Parathyroid adenoma (tissue), 2 donors: ENCODE results near the gene VPS29.
"Not testable (repeated sequence)": the region's sequence is repeated elsewhere in the genome, so short reads cannot be mapped to it uniquely, and the experiment has no call there.

ENCODE experiments used
- H2AFZ ChIP-seq: fragments of 300-600 bp; sonication (generic); one replicate; pipeline ENCODE4 v1.7.0; 2017; ENCODE audit warnings: antibody characterized with exemption, mild to moderate bottlenecking
- H3K27ac ChIP-seq: fragments of 300-600 bp; sonication (generic); one replicate; pipeline ENCODE4 v1.7.0; 2017
- H3K27me3 ChIP-seq: fragments of 300-600 bp; sonication (generic); one replicate; pipeline ENCODE4 v1.7.0; 2017; ENCODE audit warnings: low read length; ENCODE audit not compliant: control insufficient read depth, insufficient read depth
- H3K36me3 ChIP-seq: fragments of 300-600 bp; sonication (generic); one replicate; pipeline ENCODE4 v1.7.0; 2017; ENCODE audit warnings: low read length; ENCODE audit not compliant: control insufficient read depth, insufficient read depth
- H3K4me1 ChIP-seq: fragments of 300-600 bp; sonication (generic); one replicate; pipeline ENCODE4 v1.7.0; 2017; ENCODE audit warnings: control low read depth
- H3K4me2 ChIP-seq: fragments of 300-600 bp; sonication (generic); one replicate; pipeline ENCODE4 v1.7.0; 2017; ENCODE audit warnings: low read length
- H3K4me3 ChIP-seq: fragments of 300-600 bp; sonication (generic); one replicate; pipeline ENCODE4 v1.7.0; 2017; ENCODE audit warnings: low read depth, low read length
- H3K79me2 ChIP-seq: fragments of 300-600 bp; sonication (generic); one replicate; pipeline ENCODE4 v1.7.0; 2017; ENCODE audit warnings: control low read depth
- H3K9ac ChIP-seq: fragments of 300-600 bp; sonication (generic); one replicate; pipeline ENCODE4 v1.7.0; 2017; ENCODE audit warnings: mild to moderate bottlenecking
- H3K9me3 ChIP-seq: fragments of 300-600 bp; sonication (generic); one replicate; pipeline ENCODE4 v1.7.0; 2017; ENCODE audit warnings: low read length; ENCODE audit not compliant: control insufficient read depth
- CTCF ChIP-seq: fragments of 300-600 bp; sonication (generic); IDR thresholded peaks from one replicate; pipeline ENCODE4 v1.7.0; 2017; ENCODE audit warnings: antibody characterized with exemption, mild to moderate bottlenecking
- donor health status: primary hyperparathyroidism.

The VPS29 gene

GRCh38 chr12:110547090-110547489 is 45.2 kb upstream of the VPS29 start:
- Histone ChIP-seq H3K9ac (no peak overlapping the region), H3K36me3 (no peaks in the 10 kb centered on the region), H3K27me3 (no peaks in the 10 kb centered on the region), H3K27ac (no peak overlapping the region), H3K4me1 (peaks cover 16% of the 10 kb centered on the region), H3K4me2 (no peak overlapping the region), H3K4me3 (no peak overlapping the region), H3K9me3 (no peaks in the 10 kb centered on the region), H3K79me2 (peaks cover 23% of the 10 kb centered on the region), H2AFZ (no peak overlapping the region)
- no peak for TF ChIP-seq CTCF

GRCh38 chr12:110546339-110546738 is 44.4 kb upstream of the VPS29 start:
- Histone ChIP-seq H3K79me2 (peaks cover 17% of the 10 kb centered on the region), H2AFZ (no peak overlapping the region), H3K9ac (no peak overlapping the region), H3K36me3 (no peaks in the 10 kb centered on the region), H3K27ac (no peak overlapping the region), H3K4me3 (no peak overlapping the region), H3K27me3 (no peaks in the 10 kb centered on the region), H3K4me1 (peaks cover 16% of the 10 kb centered on the region), H3K9me3 (no peaks in the 10 kb centered on the region), H3K4me2 (no peak overlapping the region)
- no peak for TF ChIP-seq CTCF

- Histone ChIP-seq H3K9me3 (no peaks in the 10 kb centered on the region), H3K27me3 (no peaks in the 10 kb centered on the region), H3K4me3 (no peak overlapping the region), H2AFZ (no peak overlapping the region), H3K4me1 (peaks cover 16% of the 10 kb centered on the region), H3K27ac (no peak overlapping the region), H3K4me2 (no peak overlapping the region), H3K79me2 (peaks cover 18% of the 10 kb centered on the region), H3K36me3 (no peaks in the 10 kb centered on the region), H3K9ac (no peak overlapping the region)
- no peak for TF ChIP-seq CTCF
These were observed 43.9 kb upstream of the VPS29 start for GRCh38 chr12:110545812-110546211.

GRCh38 chr12:110545259-110545658 is 43.3 kb upstream of the VPS29 start:
- Histone ChIP-seq H3K4me1 (peaks cover 16% of the 10 kb centered on the region), H3K79me2 (peaks cover 18% of the 10 kb centered on the region)
- H3K9me3 ChIP-seq, H3K27ac ChIP-seq, H3K36me3 ChIP-seq, H3K4me3 ChIP-seq, H3K4me2 ChIP-seq, H3K27me3 ChIP-seq, H3K9ac ChIP-seq, H2AFZ ChIP-seq: not testable (repeated sequence)

GRCh38 chr12:110543965-110544364 is 42.1 kb upstream of the VPS29 start:
- Histone ChIP-seq H3K4me1 (peaks cover 16% of the 10 kb centered on the region), H3K27ac (peak overlapping the region; percentile 87), H3K27me3 (no peaks in the 10 kb centered on the region), H3K79me2 (peaks cover 20% of the 10 kb centered on the region), H3K4me2 (peak overlapping the region; percentile 59), H2AFZ (peak overlapping the region; percentile 25), H3K4me3 (peak overlapping the region; percentile 44), H3K36me3 (no peaks in the 10 kb centered on the region), H3K9me3 (no peaks in the 10 kb centered on the region), H3K9ac (no peak overlapping the region)
- TF ChIP-seq CTCF = no peak
